OCI-LY3 (cell line): ENCODE data around the gene HPS4.

Experiments
- H2AFZ ChIP-seq: fragments of 200-600, 300-600 bp; shearing (Covaris generic); 2 replicates; pipeline ENCODE4 v1.6.0; 2014; ENCODE audit warnings: antibody characterized with exemption, low read depth, low read length
- H3K27ac ChIP-seq: fragments of 200-600, 300-600 bp; sonication (generic); 2 replicates; pipeline ENCODE4 v1.5.1; 2014; ENCODE audit warnings: mild to moderate bottlenecking, low read length, moderate library complexity, mixed read lengths
- H3K27me3 ChIP-seq: fragments of 200-600, 300-600 bp; sonication (generic); 2 replicates; pipeline ENCODE4 v1.6.1; 2014; ENCODE audit warnings: low read depth, low read length, mixed read lengths
- H3K36me3 ChIP-seq: fragments of 200-600, 300-600 bp; sonication (generic); replicated peaks from 2 replicates; pipeline ENCODE3; 2014; ENCODE audit warnings: low read depth, low read length, mixed read lengths
- H3K4me1 ChIP-seq: fragments of 300-600, 200-600 bp; sonication (generic); 2 replicates; pipeline ENCODE4 v1.6.1; 2014; ENCODE audit warnings: low read length, mixed read lengths
- H3K4me2 ChIP-seq: fragments of 200-600, 300-600 bp; sonication (generic); 2 replicates; pipeline ENCODE4 v1.6.1; 2014; ENCODE audit warnings: low read length, mixed read lengths
- H3K4me3 ChIP-seq: fragments of 300-600, 200-600 bp; sonication (generic); 2 replicates; pipeline ENCODE4 v1.5.1; 2014; ENCODE audit warnings: antibody characterized with exemption, mild to moderate bottlenecking, low read length, moderate library complexity
- H3K79me2 ChIP-seq: fragments of 300-600, 200-600 bp; shearing (Covaris generic); 2 replicates; pipeline ENCODE4 v1.6.1; 2014; ENCODE audit warnings: mild to moderate bottlenecking, low read length, mixed read lengths
- H3K9ac ChIP-seq: fragments of 300-600, 200-600 bp; shearing (Covaris generic); 2 replicates; pipeline ENCODE4 v1.6.0; 2014; ENCODE audit warnings: mild to moderate bottlenecking, low read length, moderate library complexity
- H3K9me3 ChIP-seq: fragments of 200-600, 300-600 bp; shearing (Covaris generic); 2 replicates; pipeline ENCODE4 v1.6.1; 2014; ENCODE audit warnings: low read length, mixed read lengths; ENCODE audit not compliant: insufficient read depth
- H4K20me1 ChIP-seq: fragments of 200-600, 300-600 bp; sonication (generic); 2 replicates; pipeline ENCODE4 v1.6.1; 2016; ENCODE audit warnings: low read length, mixed read lengths; ENCODE audit not compliant: insufficient read depth
- CTCF ChIP-seq: fragments of 200-600, 300-600 bp; sonication (generic); IDR thresholded peaks from 2 replicates; pipeline ENCODE4 v1.5.1; 2014; ENCODE audit warnings: antibody characterized with exemption, low read length, low read depth
- EZH2phosphoT487 ChIP-seq: fragments of 200-600 bp; shearing (Covaris generic); IDR thresholded peaks from 2 replicates; pipeline ENCODE4 v1.6.1; 2018; ENCODE audit warnings: antibody characterized with exemption, mixed run types, low read depth

Gene HPS4

GRCh38 chr22:26484360-26484706 lies 750 bp upstream of the HPS4 start:
- Histone ChIP-seq H3K27ac (peak overlapping the region; percentile 65), H3K4me1 (peaks cover 48% of the 10 kb centered on the region), H3K4me2 (peak overlapping the region; percentile 96), H3K27me3 (no peaks in the 10 kb centered on the region), H2AFZ (peak overlapping the region; percentile 41), H3K9me3 (no peaks in the 10 kb centered on the region), H3K9ac (peak overlapping the region; percentile 69), H3K4me3 (peak overlapping the region; percentile 87), H3K36me3 (peaks cover 25% of the 10 kb centered on the region), H3K79me2 (peaks cover 57% of the 10 kb centered on the region), H4K20me1 (0 out of 2 replicates have a peak, but pooled peaks cover 4% of the 10 kb centered on the region)
- TF ChIP-seq CTCF, result no peak
- TF ChIP-seq EZH2phosphoT487, result no peak

GRCh38 chr22:26483043-26483438 lies 542 bp downstream of the HPS4 start:
- Histone ChIP-seq H3K9ac (peak overlapping the region; percentile 87), H3K79me2 (peaks cover 64% of the 10 kb centered on the region), H3K9me3 (no peaks in the 10 kb centered on the region), H3K27ac (peak overlapping the region; percentile 65), H2AFZ (peak overlapping the region; percentile 68; the same call in 1 of the 2 replicates), H3K4me3 (peak overlapping the region; percentile 87), H4K20me1 (0 out of 2 replicates have a peak, but pooled peaks cover 4% of the 10 kb centered on the region), H3K4me2 (peak overlapping the region; percentile 92), H3K27me3 (no peaks in the 10 kb centered on the region), H3K4me1 (peaks cover 53% of the 10 kb centered on the region), H3K36me3 (peaks cover 14% of the 10 kb centered on the region)
- TF ChIP-seq EZH2phosphoT487 (no peak), CTCF (no peak)

- H3K4me2 ChIP-seq, result peak overlapping the region; percentile 92
- H2AFZ ChIP-seq, result no peak overlapping the region
- H4K20me1 ChIP-seq, result 0 out of 2 replicates have a peak, but pooled peaks cover 4% of the 10 kb centered on the region
- no peaks in the 10 kb centered on the region for H3K9me3 ChIP-seq
- 0 out of 2 replicates have a peak overlapping the region, but pooled peaks have one; percentile 87 for H3K9ac ChIP-seq
- TF ChIP-seq EZH2phosphoT487 (no peak), CTCF (no peak)
- H3K79me2 ChIP-seq, result peaks cover 69% of the 10 kb centered on the region
- H3K36me3 ChIP-seq, result peaks cover 18% of the 10 kb centered on the region
- no peaks in the 10 kb centered on the region for H3K27me3 ChIP-seq
- H3K4me3 ChIP-seq, result peak overlapping the region; percentile 87
- peak overlapping the region; percentile 65 for H3K27ac ChIP-seq
- H3K4me1 ChIP-seq, result peaks cover 53% of the 10 kb centered on the region
These were observed 1.4 kb downstream of the HPS4 start for GRCh38 chr22:26482161-26482560.

GRCh38 chr22:26481694-26482093 lies 1.9 kb downstream of the HPS4 start:
- Histone ChIP-seq H3K4me3 (peak overlapping the region; percentile 87), H3K9me3 (no peaks in the 10 kb centered on the region), H2AFZ (no peak overlapping the region), H3K27ac (peak overlapping the region; percentile 65), H3K9ac (peak overlapping the region; percentile 13; the same call in 1 of the 2 replicates), H3K27me3 (no peaks in the 10 kb centered on the region), H3K4me2 (peak overlapping the region; percentile 92), H3K79me2 (peaks cover 69% of the 10 kb centered on the region), H3K36me3 (peaks cover 23% of the 10 kb centered on the region), H4K20me1 (0 out of 2 replicates have a peak, but pooled peaks cover 4% of the 10 kb centered on the region), H3K4me1 (peaks cover 53% of the 10 kb centered on the region)
- no peak for TF ChIP-seq EZH2phosphoT487
